OCI-LY7 (cell line): Measurements from ENCODE around the gene FGD2. TPM values are rescaled to one million over a fixed set of nuclear protein-coding genes. Genes with fewer than 3 reads are reported as not detected.

Source experiments
- BruUV-seq: library from RNA; stranded (reverse); fragments of 400-500 nt; replicated peaks from 2 replicates; lab custom pipeline; 2021; lab: Mats Ljungman, UMichigan
- CTCF ChIA-PET: fragments of 300-600 bp; sonication (Branson Sonifier 250); formaldehyde crosslinking; loops from one replicate; lab custom pipeline; 2022; ENCODE audit warnings: antibody characterized with exemption; ENCODE audit not compliant: unreplicated experiment; lab: Charles Lee
- POLR2A ChIA-PET: fragments of 300-600 bp; sonication (Branson Sonifier 250); formaldehyde crosslinking; loops from one replicate; lab custom pipeline; 2022; ENCODE audit warnings: antibody characterized with exemption; lab: Charles Lee
- DNase-seq: peaks from one replicate; pipeline ENCODE4 v3.0.0-alpha.2; 2015; ENCODE audit warnings: low spot score
- H2AFZ ChIP-seq: fragments of 200-600 bp; sonication (generic), shearing (Covaris generic); 2 replicates; pipeline ENCODE4 v1.6.1; 2014; ENCODE audit warnings: mild to moderate bottlenecking, antibody characterized with exemption, low read length, moderate library complexity
- H3K27ac ChIP-seq: fragments of 200-600 bp; sonication (generic); 2 replicates; pipeline ENCODE4 v1.5.1; 2014; ENCODE audit warnings: mixed run types, low read depth, mild to moderate bottlenecking, moderate library complexity, low read length, inconsistent platforms; ENCODE audit not compliant: poor library complexity, severe bottlenecking
- H3K36me3 ChIP-seq: fragments of 200-600 bp; sonication (generic); 2 replicates; pipeline ENCODE4 v1.6.1; 2014; ENCODE audit warnings: mild to moderate bottlenecking, antibody characterized with exemption, low read length, moderate library complexity, mixed read lengths; ENCODE audit not compliant: insufficient read depth
- H3K4me1 ChIP-seq: fragments of 200-600 bp; sonication (generic); 2 replicates; pipeline ENCODE4 v1.5.1; 2014; ENCODE audit warnings: mild to moderate bottlenecking, low read length; ENCODE audit not compliant: insufficient read depth, poor library complexity, severe bottlenecking
- H3K4me2 ChIP-seq: fragments of 200-600 bp; sonication (generic); 2 replicates; pipeline ENCODE4 v1.6.1; 2014; ENCODE audit warnings: mild to moderate bottlenecking, low read length
- H3K4me3 ChIP-seq: fragments of 200-600 bp; sonication (generic); 2 replicates; pipeline ENCODE4 v1.5.1; 2014; ENCODE audit warnings: mild to moderate bottlenecking, low read depth, low read length; ENCODE audit not compliant: poor library complexity, severe bottlenecking
- H3K79me2 ChIP-seq: fragments of 200-600 bp; sonication (generic); 2 replicates; pipeline ENCODE4 v1.6.1; 2016; ENCODE audit warnings: low read depth, mild to moderate bottlenecking, low read length, moderate library complexity, mixed read lengths; ENCODE audit not compliant: insufficient read depth
- H3K9me2 ChIP-seq: fragments of 200-600 bp; sonication (generic); 2 replicates; pipeline ENCODE4 v1.6.1; 2016; ENCODE audit warnings: mild to moderate bottlenecking, low read length, mixed read lengths; ENCODE audit not compliant: insufficient read depth
- H3K9me3 ChIP-seq: fragments of 200-600 bp; sonication (generic); 2 replicates; pipeline ENCODE4 v1.6.1; 2014; ENCODE audit warnings: mild to moderate bottlenecking, mixed run types, low read length, mixed read lengths
- H4K20me1 ChIP-seq: fragments of 200-600 bp; sonication (generic); 2 replicates; pipeline ENCODE4 v1.6.1; 2014; ENCODE audit warnings: mild to moderate bottlenecking, antibody characterized with exemption, low read length, moderate library complexity, mixed read lengths; ENCODE audit not compliant: insufficient read depth
- CTCF ChIP-seq: fragments of 200-600 bp; sonication (generic); conservative IDR thresholded peaks from 2 replicates; pipeline ENCODE4 v1.5.1; 2014; ENCODE audit warnings: mild to moderate bottlenecking, antibody characterized with exemption, low read length, moderate library complexity, mixed read lengths
- EZH2phosphoT487 ChIP-seq: fragments of 200-600 bp; sonication (generic); IDR thresholded peaks from 2 replicates; pipeline ENCODE4 v1.6.1; 2018; ENCODE audit warnings: low read depth, borderline replicate concordance, mild to moderate bottlenecking, mixed run types, antibody characterized with exemption, low read length, moderate library complexity, mixed read lengths
- intact Hi-C: fragments of 100-400 bp; cut with micrococcal nuclease; formaldehyde crosslinking; loops from one replicate; pipeline ENCODE4 v1.10.0; 2022; ENCODE audit not compliant: unreplicated experiment
- total RNA-seq, 2 experiments: library from RNA; depleted of rRNA in 1 of 2; stranded (reverse); fragments of >200 nt in 1 of 2; shearing (Covaris generic) in 1 of 2; gene quantifications; 2 replicates each; pipeline ENCODE4 v1.2.3, GENCODE V29; 2014 to 2022

Gene FGD2
- total RNA-seq, 2 experiments from 2014 or later: 27.8 to 48.6 TPM

- Histone ChIP-seq H3K4me2 (peak overlapping the region; percentile 63), H3K9me2 (no peaks in the 10 kb centered on the region), H3K36me3 (no peaks in the 10 kb centered on the region), H3K27ac (peak overlapping the region; percentile 29), H3K9me3 (no peaks in the 10 kb centered on the region), H4K20me1 (peaks cover 3% of the 10 kb centered on the region; the same call in 1 of the 2 replicates), H3K79me2 (no peaks in the 10 kb centered on the region), H3K4me1 (peaks cover 41% of the 10 kb centered on the region), H2AFZ (no peak overlapping the region; the same call in 1 of the 2 replicates), H3K4me3 (no peak overlapping the region)
- ChIA-PET POLR2A (no interaction called here), CTCF (interaction anchor here (3.4 kb wide), 1 partner anchor 122 kb away, joined by 13 read pairs; no protein-coding TSS in a partner anchor)
- no peak for TF ChIP-seq EZH2phosphoT487
- TF ChIP-seq CTCF: no peak
- DNase-seq: peak; percentile 69
- no TSS peak for BruUV-seq
- intact Hi-C loops: no loop called here
Observed at GRCh38 chr6:37048851-37049757, 43.6 kb downstream of the FGD2 start.

DNA sequence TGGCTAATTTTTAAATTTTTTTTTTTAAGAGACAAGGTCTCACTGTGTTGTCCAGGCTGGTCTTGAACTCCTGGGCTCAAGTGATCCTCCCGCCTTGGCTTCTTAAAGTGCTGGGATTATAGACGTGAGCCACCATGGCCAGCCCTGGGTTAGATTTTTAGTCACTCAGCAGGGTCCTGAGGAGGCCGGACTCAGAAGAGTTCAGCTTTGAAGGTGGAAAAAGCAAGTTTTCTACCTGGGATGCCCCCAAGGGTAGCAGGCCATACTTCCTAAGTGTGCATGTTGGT, 44.2 kb downstream of the FGD2 start:
- intact Hi-C loops: loop anchor here (2.0 kb wide), 1 partner anchor 31 kb away; no protein-coding TSS in a partner anchor

More for the DNA sequence above, 44.2 kb downstream of the FGD2 start:
- Histone ChIP-seq H3K79me2 (no peaks in the 10 kb centered on the region), H3K4me2 (peak overlapping the region; percentile 65), H3K27ac (no peak overlapping the region), H3K9me3 (no peaks in the 10 kb centered on the region), H2AFZ (no peak overlapping the region), H3K36me3 (no peaks in the 10 kb centered on the region), H4K20me1 (peaks cover 3% of the 10 kb centered on the region; the same call in 1 of the 2 replicates), H3K9me2 (no peaks in the 10 kb centered on the region), H3K4me1 (peaks cover 41% of the 10 kb centered on the region), H3K4me3 (no peak overlapping the region)
- DNase-seq: no peak
- TF ChIP-seq CTCF (no peak), EZH2phosphoT487 (no peak)
- no TSS peak for BruUV-seq
- ChIA-PET CTCF (interaction anchor here (3.4 kb wide), 1 partner anchor 122 kb away, joined by 13 read pairs; no protein-coding TSS in a partner anchor), POLR2A (interaction anchor here (1.2 kb wide), 1 partner anchor 31 kb away, joined by 4 read pairs; no protein-coding TSS in a partner anchor)
